Uterus (tissue), 4 donors: ENCODE measurements around the gene NDUFA11. TPM values are rescaled to one million over a fixed set of nuclear protein-coding genes. Genes with fewer than 3 reads are reported as not detected.
A peak's percentile ranks its signal among the peaks of the same experiment; 100 is the strongest.

Source experiments
- DNase-seq, 2 donors: peaks; one replicate each; pipeline ENCODE4 v3.0.0-alpha.2; 2019 to 2020
- H3K27ac ChIP-seq, 2 donors: fragments of 200-600 bp; sonication (generic); 1 replicate in 1 of 2; 2 replicates in 1 of 2; pipeline ENCODE4 v1.5.1; 2016 to 2018
- H3K27me3 ChIP-seq, 2 donors: fragments of 200-600 bp; sonication (generic); one replicate each; pipeline ENCODE4 v1.5.1; 2018 to 2019; ENCODE audit warnings: control low read depth in 1 of 2
- H3K36me3 ChIP-seq, 2 donors: fragments of 200-600 bp; sonication (generic); one replicate each; pipeline ENCODE4 v1.5.1; 2019; ENCODE audit warnings: control low read depth in 1 of 2
- H3K4me1 ChIP-seq, 2 donors: fragments of 200-600 bp; sonication (generic); one replicate each; pipeline ENCODE4 v1.5.1; 2018 to 2019; ENCODE audit warnings: control low read depth in 1 of 2
- H3K4me3 ChIP-seq, 2 donors: fragments of 200-600 bp; sonication (generic); 1 replicate in 1 of 2; 2 replicates in 1 of 2; pipeline ENCODE4 v1.5.1; 2018 to 2019; ENCODE audit warnings: mild to moderate bottlenecking in 1 of 2
- H3K9me3 ChIP-seq, 2 donors: fragments of 200-600 bp; sonication (generic); one replicate each; pipeline ENCODE4 v1.5.1; 2019; ENCODE audit warnings: control low read depth in 1 of 2
- POLR2A ChIP-seq, 2 donors: fragments of 450-650 bp; IDR thresholded peaks; one replicate each; pipeline ENCODE4 v1.6.1; 2016; ENCODE audit warnings: antibody characterized with exemption in 2 of 2, mild to moderate bottlenecking in 1 of 2, moderate library complexity in 1 of 2
- intact Hi-C: fragments of 100-400 bp; cut with DNase I; formaldehyde crosslinking; loops from one replicate; pipeline ENCODE4 v1.15.1; 2023; ENCODE audit warnings: low total_unique reads
- total RNA-seq, 4 donors: library from RNA; depleted of rRNA in 3 of 4; stranded (reverse); fragments of >200 nt in 3 of 4; gene quantifications; one replicate each; pipeline versions ENCODE4 v1.1.0 to v1.2.4, GENCODE V29; 2014 to 2023
- TF ChIP-seq, protein P1 (sequence below), 4 experiments: fragments of 200-600 bp in 2 of 4; fragments of 450-650 bp in 2 of 4; sonication (generic) in 2 of 4; IDR thresholded peaks; one replicate each; pipeline ENCODE4 v1.5.1; 2016 to 2019; ENCODE audit warnings: antibody characterized with exemption in 4 of 4, mild to moderate bottlenecking in 2 of 4, moderate library complexity in 1 of 4
- donor health status: DM: yes; HTN: yes; CAD: no.

The NDUFA11 gene
- total RNA-seq, 4 donors from 2014 or later: 68.7 to 261 (median 150) TPM

DNA sequence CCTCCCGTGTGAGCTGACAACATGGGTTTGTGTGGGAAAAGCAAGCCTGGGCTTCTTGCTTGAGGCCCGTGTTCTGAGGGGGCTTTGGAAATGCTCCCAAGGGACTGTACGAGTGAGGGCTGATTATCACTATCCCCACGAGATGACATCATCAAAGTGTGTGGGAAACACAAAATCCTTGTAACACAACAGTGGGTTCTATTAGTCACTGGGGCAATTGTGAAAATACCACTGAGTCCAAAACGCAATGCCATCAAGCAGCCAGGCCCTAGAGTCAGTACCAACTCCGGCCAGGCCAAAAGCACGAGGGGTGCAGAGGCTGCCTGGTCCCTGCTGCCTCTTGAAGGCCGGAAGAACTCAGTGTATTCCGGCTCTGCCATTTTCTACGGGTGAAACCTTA lies 40.0 kb upstream of the NDUFA11 start:
- DNase-seq: no peak
- Histone ChIP-seq H3K36me3 (no peaks in the 10 kb centered on the region), H3K27me3 (no peaks in the 10 kb centered on the region), H3K4me1 (peaks cover 0 to 9% of the 10 kb centered on the region in 2 donors), H3K4me3 (no peak overlapping the region), H3K9me3 (no peaks in the 10 kb centered on the region), H3K27ac (peak overlapping the region; percentile 31 to 40)
- no peak for TF ChIP-seq POLR2A (IDR thresholded peaks at IDR 0.05)
- TF ChIP-seq, protein P1, sequence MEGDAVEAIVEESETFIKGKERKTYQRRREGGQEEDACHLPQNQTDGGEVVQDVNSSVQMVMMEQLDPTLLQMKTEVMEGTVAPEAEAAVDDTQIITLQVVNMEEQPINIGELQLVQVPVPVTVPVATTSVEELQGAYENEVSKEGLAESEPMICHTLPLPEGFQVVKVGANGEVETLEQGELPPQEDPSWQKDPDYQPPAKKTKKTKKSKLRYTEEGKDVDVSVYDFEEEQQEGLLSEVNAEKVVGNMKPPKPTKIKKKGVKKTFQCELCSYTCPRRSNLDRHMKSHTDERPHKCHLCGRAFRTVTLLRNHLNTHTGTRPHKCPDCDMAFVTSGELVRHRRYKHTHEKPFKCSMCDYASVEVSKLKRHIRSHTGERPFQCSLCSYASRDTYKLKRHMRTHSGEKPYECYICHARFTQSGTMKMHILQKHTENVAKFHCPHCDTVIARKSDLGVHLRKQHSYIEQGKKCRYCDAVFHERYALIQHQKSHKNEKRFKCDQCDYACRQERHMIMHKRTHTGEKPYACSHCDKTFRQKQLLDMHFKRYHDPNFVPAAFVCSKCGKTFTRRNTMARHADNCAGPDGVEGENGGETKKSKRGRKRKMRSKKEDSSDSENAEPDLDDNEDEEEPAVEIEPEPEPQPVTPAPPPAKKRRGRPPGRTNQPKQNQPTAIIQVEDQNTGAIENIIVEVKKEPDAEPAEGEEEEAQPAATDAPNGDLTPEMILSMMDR (IDR thresholded peaks at IDR 0.05): no peak
- intact Hi-C loops: no loop called here

- H3K4me1 ChIP-seq: peaks cover 0 to 8% of the 10 kb centered on the region in 2 donors
- H3K9me3 ChIP-seq: no peaks in the 10 kb centered on the region
- TF ChIP-seq, protein P1 (IDR thresholded peaks at IDR 0.05): no peak
- H3K36me3 ChIP-seq: no peaks in the 10 kb centered on the region
- DNase-seq: no peak
- peak overlapping the region; percentile 31 to 40 for H3K27ac ChIP-seq
- H3K4me3 ChIP-seq: no peak overlapping the region
- intact Hi-C loops: no loop called here
- H3K27me3 ChIP-seq: no peaks in the 10 kb centered on the region
These were observed 39.5 kb upstream of the NDUFA11 start for GRCh38 chr19:5943045-5943444.

DNA sequence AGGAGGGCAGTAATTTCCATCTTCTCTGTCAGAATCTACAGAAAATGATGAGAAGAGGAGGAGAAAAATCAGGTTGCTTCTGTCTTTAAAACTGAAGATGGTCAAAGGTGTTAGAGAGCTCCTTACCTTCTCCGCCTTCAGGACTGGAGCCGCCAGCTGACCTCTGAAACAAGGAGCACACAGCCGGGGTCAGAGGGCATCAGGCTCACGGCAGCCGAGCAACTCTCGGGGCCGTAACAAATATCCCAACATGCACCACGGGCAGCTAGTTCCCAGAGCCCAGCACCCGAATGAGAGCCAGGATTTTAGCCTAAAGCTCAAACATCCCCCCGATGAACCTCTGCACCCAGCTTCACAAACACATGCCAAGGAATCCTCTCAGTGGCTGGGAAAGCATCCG lies 38.1 kb upstream of the NDUFA11 start:
- peak overlapping the region in 1 of 2 donors; percentile 6 for H3K27ac ChIP-seq
- H3K9me3 ChIP-seq: no peaks in the 10 kb centered on the region
- H3K4me1 ChIP-seq: no peaks in the 10 kb centered on the region
- no peaks in the 10 kb centered on the region for H3K27me3 ChIP-seq
- H3K36me3 ChIP-seq: no peaks in the 10 kb centered on the region
- intact Hi-C loops: no loop called here
- H3K4me3 ChIP-seq: no peak overlapping the region
- no peak for DNase-seq
- TF ChIP-seq, protein P1 (IDR thresholded peaks at IDR 0.05): no peak
- no peak for TF ChIP-seq POLR2A (IDR thresholded peaks at IDR 0.05)

DNA sequence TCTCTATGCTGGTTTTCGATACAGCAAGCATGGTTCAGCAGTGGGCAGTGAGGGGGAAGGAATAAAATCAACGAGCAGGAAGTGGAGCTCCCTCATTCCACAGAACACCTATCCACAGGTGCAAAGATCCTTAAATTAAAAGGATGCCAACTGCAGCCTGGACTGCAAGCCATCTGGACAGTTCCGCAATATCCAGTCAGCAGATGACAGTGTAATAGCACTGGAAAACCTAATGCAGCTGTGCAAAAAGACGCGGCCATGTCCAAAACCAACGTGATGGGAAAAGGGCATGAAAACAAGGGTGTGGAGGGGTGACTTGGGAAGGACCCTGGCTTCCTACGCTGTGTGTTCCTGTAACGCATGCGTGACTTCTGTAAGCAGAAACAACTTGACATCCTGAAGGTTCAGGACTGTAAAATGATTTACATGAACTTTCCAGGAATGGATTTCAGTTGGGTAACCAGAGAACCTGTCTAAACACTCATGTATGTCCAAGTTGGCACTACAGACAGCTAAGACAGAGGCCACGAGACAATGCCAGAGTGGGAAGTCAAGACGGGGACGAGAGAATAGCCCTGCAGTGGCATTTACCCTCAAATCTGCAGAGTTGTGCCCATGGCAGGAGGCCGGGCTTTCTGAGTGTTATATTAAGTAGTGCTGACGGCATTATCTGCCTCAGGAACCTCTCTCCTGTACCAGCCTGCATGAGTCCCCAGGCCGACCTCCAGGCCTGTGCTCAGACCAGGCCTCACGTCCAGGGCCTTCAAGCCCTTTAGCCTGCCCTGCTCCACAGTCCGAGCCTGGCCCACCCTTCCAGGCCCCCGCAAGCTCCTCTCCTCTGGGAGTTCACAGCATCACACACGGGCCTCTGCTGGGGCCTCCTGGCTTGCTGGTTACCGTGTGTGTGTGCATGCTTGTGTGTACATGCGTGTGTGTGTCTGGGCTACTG lies 36.9 kb upstream of the NDUFA11 start:
- Histone ChIP-seq H3K4me3 (no peak overlapping the region), H3K27me3 (no peaks in the 10 kb centered on the region), H3K9me3 (no peaks in the 10 kb centered on the region), H3K36me3 (no peaks in the 10 kb centered on the region), H3K27ac (no peak overlapping the region), H3K4me1 (peaks cover 6 to 11% of the 10 kb centered on the region in 2 donors)
- no peak for DNase-seq
- TF ChIP-seq, protein P1 (IDR thresholded peaks at IDR 0.05): no peak
- TF ChIP-seq POLR2A (IDR thresholded peaks at IDR 0.05): no peak
- intact Hi-C loops: no loop called here

GRCh38 chr19:5937550-5937949 lies 34.0 kb upstream of the NDUFA11 start:
- Histone ChIP-seq H3K9me3 (no peaks in the 10 kb centered on the region), H3K4me3 (no peak overlapping the region), H3K27ac (no peak overlapping the region), H3K4me1 (peaks cover 20 to 33% of the 10 kb centered on the region in 2 donors), H3K27me3 (no peaks in the 10 kb centered on the region), H3K36me3 (no peaks in the 10 kb centered on the region)
- no peak for TF ChIP-seq POLR2A (IDR thresholded peaks at IDR 0.05)
- TF ChIP-seq, protein P1 (IDR thresholded peaks at IDR 0.05): no peak
- intact Hi-C loops: no loop called here
- no peak for DNase-seq
